HG03342 (cell line): ENCODE data around the gene CHI3L1.

ENCODE experiments used
- ATAC-seq: cut with Tn5 transposase; IDR thresholded peaks from one replicate; pipeline ENCODE4 v1.9.1; 2021; ENCODE audit warnings: mild to moderate bottlenecking, moderate library complexity; ENCODE audit not compliant: unreplicated experiment

Gene CHI3L1

DNA sequence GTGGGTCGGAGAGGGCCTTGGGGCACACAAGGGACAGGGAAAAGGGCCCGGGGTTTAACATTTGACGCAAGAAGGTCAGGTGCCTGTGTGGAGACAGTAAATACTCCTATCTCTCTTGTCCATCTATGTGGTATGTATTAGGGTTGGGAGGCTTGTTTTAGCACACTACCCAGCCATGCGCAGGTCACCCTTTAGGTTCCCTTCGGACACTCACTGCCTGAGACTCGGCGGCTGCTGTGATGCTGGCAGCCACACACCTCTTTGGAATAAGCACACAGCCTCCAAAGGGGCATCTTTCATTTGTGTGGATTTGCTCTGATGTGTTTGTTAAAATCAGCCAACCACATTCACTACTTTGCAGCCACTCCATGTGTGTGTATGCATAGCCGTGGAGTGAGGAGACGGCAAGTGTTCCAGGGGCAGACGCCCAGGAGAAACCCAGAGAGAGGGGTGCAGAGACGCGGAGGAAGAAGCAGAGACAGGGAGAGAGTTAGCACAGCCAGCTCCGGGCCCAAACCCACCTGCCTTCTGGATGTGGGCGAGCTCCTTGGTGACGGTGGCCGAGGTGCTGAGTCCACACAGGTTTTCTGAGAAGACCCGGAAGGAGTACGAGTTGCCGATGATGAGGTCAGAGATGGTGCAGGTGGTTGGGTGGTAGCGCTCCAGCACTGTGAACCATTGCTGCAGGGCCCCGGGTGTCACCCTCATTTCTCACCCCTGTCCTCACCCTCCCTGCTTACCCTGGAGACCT is 16.6 kb downstream of the CHI3L1 start:
- ATAC-seq: no peak

DNA sequence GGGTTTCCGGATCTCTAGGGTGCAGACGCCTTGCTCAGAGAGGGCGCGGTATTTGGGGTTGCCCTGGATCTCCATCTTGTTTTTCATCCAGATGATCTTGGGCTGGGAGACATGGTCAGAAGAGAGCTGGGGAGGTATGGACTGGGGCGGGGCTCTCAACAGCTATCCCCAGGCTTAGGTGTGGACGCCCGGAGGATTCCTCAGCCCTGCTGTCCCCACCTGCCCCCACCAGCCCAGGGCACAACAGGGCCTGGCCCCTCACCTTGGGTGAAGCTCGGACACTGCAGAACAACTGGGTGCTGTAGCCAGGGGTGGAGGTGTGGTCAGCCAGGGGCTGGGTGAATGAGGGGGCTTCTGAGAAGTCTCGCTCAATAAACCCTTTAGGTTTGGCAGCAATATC is 17.5 kb downstream of the CHI3L1 start:
- ATAC-seq: no peak

DNA sequence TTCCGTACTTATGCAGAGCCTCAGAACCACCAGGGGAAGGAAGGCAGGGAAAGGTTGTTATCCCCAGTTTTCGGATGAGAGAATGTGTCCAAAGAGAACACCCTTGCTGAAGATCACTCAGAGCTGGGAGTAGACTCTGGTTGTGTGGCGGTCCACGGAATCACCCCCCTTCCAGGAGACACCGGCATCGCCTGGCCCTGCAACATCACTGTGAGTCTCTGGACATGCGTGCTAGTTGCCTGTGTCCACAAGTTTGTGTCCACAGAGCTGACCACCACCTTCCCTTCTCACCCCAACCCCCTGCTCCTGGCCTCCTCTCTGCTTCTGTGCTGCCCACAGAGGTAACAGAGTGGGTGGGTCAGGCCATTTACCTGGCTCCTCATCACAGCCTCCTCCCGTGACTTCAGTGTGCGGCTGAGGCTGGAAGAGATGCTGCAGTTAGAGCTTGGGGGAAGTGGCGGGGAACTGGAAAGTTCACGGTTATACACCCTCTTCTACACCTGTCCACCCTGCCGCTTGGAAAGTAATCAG is 18.2 kb downstream of the CHI3L1 start:
- no peak for ATAC-seq

DNA sequence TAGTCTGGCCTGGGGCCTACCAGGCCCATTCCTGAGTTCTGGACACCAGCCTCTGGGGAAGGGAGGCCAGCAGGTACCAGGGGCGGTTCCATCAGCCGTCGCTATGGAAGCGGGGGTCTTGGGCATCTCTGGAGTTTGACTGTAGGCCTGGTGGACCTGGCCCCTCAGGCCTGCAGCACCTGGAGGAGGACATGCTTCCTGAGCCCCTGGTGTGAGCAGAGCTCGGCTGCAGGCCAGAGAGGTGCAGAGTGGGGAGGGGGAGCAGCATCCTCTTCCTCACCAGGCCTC is 18.6 kb downstream of the CHI3L1 start:
- no peak for ATAC-seq

DNA sequence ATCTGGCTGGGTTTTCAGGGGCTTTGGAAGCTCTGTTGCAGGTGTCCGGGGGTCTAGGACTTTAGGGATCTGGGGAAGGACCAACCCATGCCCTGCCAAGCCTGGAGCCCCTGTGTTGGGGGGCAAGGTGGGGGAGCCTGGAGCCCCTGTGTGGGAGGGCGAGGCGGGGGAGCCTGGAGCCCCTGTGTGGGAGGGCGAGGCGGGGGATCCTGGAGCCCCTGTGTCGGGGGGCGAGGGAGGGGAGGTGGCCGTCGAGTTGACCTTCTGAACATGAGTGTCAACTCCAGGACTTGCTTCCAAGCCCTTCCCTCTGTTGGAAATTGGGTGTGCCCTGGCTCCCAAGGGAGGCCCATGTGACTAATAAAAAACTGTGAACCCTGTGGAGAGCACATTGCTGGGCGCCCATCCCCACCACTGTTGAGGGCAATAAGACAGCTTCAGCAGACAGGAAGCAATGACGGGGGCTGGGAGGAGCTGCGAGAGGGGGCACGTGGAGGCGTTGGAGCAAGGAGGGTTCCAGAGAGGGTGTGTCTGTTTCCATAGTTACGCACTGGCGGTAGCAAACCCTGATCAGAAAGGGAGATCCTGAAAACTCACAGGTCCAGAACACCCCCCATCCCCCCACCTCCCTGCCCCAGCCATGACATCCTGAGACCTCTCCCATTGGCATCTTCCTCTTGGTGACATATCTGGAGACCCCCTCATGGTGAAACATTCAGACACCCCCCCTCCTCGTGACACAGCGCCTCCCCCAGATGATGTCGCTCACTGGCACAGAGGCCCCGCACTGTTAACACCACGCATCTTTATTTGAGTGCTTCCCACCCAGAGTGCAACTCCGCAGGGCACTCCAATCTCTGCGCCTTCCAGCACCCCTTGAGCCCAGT is 19.2 kb downstream of the CHI3L1 start:
- ATAC-seq: no peak

DNA sequence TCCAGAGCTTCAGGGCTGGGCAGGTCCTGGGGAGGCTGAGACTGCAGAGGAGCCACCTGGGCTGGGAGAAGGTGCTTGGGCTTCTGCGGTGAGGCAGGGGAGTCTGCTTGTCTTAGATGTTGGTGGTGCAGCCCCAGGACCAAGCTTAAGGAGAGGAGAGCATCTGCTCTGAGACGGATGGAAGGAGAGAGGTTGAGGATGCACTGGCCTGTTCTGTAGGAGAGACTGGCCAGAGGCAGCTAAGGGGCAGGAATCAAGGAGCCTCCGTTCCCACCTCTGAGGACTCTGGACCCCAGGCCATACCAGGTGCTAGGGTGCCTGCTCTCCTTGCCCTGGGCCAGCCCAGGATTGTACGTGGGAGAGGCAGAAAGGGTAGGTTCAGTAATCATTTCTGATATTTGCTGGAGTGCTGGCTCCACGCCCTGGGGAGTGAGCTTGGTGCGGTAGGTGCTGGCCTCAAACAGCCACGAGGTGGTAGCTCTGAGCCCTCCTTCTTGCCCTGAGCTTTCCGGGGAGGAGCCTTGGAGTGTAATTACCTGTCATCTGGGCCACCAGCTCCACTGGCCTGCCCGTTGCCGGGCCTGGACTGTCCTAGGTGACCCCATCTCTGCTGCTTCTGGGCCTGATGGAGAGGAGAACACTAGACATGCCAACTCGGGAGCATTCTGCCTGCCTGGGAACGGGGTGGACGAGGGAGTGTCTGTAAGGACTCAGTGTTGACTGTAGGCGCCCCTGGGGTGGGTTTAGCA is 20.1 kb downstream of the CHI3L1 start:
- no peak for ATAC-seq

DNA sequence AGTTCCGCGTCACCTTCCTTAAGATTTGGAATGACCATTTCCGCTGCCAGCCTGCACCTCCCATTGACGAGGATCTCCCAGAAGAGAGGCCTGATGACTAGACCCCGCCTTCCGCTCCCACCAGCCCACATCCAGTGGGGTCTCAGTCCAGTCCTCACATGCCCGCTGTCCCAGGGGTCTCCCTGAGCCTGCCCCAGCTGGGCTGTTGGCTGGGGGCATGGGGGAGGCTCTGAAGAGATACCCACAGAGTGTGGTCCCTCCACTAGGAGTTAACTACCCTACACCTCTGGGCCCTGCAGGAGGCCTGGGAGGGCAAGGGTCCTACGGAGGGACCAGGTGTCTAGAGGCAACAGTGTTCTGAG is 20.7 kb downstream of the CHI3L1 start:
- no peak for ATAC-seq

DNA sequence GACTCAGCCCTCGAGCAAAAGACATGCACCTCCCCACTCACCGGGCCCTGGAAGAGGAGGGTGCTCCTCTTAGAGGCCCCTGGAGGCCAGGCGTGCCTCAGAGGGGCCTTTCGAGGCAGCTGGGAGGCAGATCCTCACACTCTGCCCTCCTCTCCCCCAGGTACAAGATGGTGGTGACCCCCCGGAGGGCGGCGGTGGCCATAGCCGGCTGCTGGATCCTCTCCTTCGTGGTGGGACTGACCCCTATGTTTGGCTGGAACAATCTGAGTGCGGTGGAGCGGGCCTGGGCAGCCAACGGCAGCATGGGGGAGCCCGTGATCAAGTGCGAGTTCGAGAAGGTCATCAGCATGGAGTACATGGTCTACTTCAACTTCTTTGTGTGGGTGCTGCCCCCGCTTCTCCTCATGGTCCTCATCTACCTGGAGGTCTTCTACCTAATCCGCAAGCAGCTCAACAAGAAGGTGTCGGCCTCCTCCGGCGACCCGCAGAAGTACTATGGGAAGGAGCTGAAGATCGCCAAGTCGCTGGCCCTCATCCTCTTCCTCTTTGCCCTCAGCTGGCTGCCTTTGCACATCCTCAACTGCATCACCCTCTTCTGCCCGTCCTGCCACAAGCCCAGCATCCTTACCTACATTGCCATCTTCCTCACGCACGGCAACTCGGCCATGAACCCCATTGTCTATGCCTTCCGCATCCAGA is 21.3 kb downstream of the CHI3L1 start:
- no peak for ATAC-seq

DNA sequence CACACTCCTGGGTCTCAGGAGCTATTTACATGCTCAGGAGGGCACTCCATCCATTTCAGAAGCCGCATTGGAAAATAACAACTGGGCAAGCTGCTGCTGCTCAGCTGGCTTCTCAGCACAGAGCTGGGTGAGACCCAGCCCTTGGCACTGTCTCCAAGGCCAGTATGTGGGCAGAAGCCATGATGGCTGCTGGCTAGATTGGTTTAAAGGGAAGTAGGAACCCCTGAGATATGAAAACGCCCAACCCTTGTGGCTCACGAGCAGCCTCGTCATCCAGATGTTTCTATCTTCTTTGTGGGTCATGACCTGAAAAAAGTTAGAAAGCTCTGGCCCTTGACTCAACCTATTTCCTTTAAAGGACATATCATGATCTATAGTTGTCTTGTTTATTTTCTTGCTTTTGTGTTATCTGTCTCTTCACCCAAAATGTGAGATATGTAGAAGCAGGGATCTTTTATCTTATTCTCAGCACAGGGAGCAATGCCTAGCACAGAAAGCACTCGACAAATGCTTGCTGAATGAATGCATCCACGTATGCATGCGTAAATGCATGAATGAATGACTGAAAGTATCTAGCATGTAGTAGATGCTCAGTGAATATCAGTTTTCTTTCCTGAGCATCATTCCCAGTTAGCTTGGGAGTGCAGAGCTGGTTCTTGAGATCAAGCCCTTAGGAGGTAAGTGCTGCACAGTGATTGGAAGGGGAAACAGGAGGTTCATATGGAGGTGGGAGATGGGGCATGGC is 22.4 kb downstream of the CHI3L1 start:
- ATAC-seq: no peak

DNA sequence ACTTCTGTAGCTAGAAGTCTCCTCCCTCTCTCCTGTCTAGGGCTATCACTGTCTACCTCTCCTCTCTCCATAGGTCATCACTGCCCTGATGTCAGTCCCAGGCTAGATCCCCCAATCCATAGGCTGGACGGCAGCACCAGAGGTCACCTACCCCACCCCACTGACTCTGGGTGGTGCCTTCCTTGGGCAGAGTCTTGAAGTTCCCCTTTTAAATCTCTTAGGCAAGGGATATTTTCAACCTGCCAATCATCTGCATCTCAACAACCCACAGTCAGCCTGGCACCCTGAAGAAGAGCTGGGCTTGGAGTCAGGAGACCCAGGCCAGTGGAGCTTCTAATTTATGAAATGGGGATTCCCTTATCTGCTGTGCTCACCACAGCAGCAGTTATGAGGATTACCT is 24.1 kb downstream of the CHI3L1 start:
- no peak for ATAC-seq

DNA sequence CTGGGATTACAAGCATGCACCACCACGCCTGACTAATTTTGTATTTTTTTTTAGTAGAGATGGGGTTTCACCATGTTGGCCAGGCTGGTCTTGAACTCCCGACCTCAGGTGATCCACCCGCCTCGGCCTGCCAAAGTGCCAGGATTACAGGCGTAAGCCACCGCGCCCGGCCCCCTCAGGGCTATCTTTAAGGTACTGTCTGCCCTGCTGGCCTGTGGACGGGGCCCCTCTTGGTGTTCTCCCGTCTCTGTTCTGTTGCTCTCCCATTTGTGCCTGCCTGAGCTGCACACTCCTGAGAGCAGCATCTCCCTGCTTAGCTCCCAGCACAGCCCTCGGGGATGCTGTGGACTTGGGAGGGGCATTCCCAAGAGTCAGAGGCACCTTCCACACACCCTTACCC is 24.8 kb downstream of the CHI3L1 start:
- ATAC-seq: no peak

DNA sequence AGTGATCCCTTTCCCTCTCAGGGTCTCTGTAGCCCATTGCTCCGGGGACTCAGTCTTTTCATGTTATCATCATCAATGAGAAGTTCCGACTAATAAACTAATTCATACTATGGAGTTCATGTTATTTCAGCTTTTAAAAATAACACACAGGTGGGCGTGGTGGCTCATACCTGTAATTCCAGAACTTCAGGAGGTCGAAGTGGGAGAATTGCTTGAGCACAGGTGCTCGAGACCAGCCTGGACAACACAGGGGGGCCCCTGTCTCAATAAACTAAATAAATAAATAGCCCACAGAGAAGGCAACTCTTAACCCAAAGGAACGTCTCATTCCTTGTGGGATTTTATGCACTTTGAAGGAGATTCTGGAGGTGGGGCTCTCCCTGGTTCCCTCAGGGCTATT is 25.3 kb downstream of the CHI3L1 start:
- ATAC-seq: no peak

DNA sequence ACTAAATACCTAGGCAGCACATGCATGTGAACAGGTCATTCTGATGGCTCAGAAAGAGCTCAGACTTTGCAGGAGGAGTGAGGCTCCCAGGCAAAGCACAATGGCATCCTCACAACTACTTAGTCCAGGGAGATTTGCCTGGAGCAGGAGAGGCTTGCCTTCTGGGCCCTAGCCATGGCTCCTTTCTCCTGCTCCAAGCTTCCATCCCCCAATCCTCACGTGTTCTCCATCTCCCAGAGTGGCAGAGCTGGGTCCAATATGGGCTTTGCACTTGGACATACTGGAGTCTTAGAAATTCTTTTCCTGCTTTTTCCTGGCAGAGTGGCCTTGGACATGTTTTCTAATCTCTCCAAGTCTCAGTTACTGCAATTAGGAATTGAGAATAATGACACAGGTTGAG is 26.7 kb downstream of the CHI3L1 start:
- no peak for ATAC-seq

DNA sequence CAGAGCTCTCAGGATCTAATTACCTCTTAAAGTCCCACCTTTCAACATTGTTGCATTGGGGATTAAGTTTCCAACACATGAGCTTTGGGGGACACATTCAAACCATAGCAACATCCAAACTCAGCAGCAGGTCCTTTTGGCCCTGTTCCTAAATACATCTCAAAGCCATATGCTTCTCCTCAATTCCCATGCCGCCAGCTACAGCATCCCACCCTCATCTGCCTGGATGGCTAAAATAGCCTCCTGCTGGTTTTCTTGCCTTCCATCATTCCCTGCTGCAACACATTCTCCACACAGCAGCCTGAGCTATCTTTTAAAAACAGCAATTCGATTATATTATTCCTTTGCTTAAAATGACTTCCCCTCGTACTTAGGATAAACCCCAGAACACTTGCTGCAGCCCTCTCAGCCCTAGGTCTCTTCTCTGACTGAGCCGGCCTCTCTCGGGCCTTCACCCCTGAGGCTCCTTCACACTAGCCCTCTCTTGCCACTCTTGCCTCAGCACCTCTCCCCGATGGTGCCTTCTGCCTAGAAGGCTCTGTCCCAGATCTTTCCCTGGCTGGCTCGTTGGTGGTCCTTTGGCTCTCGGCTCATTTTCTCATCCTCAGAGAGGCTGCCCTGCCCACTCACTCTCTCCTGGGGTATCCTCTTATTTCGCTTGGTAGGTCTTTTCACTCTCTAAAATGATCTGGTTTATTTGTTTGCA is 27.4 kb downstream of the CHI3L1 start:
- ATAC-seq: no peak

DNA sequence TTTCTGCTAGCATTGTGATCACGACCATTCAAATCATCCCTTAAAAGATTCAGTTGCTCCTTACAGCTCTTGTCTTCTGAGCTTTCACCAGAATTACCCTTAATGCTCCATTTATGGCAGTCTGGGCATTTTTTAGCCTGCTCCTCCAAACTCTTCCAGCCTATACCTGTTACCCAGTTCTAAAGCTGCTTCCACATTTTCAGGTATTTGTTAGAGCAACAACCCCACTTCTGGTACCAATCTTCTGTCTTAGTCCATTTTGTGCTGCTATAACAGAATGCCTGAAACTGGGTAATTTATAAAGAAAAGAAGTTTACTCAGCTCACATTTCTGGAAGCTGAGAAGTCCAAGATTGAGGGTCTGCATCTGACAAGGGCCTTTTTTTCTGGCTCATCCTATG is 28.1 kb downstream of the CHI3L1 start:
- no peak for ATAC-seq

DNA sequence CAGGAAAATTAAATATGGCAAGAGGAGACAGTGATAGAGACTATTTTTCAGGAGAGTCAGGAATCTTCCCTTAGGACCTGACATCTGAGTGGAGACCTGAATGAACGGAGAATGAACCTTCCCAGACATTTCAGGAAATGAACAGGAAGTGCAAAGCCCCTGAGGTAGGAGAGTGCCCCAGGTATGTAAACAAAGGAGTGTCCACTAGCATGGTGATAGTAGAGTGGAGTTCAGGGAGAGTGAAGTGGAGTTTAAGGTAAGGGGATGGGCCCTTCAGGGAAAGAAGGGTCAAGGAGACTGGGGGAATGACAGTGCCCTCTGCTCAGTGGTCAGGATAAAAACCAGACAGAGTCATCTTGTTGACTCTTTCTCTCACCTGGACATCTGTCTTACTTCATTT is 30.2 kb downstream of the CHI3L1 start:
- no peak for ATAC-seq

DNA sequence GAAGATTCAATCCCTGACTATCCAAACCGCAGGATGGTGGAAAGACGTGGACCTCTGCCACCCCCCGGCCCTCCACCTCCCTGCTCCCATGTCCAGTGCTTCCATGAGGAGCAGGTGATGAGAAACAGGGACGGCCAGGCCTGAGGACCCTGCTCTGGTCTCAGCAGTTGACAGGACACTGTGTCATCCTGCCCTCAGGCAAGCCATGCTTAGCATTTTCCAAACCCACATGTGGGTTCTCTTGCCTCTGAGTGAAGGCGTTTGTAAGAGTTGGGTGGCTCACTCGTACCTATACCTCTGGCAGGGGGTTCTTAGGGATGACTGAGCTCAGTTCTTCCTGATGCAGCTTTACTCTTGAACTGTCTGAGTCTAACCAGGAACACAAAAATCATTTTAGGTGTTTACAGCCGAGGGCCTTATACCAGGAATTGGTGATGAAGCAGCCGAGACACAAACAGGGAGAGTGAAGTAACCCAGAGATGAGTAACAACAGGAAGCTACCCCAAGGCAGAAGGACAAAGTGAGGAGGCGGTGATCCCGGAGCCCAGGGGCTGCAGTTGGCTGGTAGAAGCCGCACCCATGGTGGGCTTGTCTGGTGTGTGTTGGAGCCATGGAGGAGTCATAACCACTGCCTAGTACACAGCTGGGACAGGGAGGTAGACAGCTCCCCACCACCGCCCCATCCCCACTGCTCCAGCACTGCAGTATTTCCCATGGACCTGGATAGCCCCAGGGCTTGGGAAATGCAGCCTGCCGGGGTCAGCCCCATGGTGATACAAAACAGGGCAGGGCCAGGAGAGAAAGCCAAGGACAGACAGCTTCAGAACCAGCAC is 32.3 kb downstream of the CHI3L1 start:
- ATAC-seq: no peak

DNA sequence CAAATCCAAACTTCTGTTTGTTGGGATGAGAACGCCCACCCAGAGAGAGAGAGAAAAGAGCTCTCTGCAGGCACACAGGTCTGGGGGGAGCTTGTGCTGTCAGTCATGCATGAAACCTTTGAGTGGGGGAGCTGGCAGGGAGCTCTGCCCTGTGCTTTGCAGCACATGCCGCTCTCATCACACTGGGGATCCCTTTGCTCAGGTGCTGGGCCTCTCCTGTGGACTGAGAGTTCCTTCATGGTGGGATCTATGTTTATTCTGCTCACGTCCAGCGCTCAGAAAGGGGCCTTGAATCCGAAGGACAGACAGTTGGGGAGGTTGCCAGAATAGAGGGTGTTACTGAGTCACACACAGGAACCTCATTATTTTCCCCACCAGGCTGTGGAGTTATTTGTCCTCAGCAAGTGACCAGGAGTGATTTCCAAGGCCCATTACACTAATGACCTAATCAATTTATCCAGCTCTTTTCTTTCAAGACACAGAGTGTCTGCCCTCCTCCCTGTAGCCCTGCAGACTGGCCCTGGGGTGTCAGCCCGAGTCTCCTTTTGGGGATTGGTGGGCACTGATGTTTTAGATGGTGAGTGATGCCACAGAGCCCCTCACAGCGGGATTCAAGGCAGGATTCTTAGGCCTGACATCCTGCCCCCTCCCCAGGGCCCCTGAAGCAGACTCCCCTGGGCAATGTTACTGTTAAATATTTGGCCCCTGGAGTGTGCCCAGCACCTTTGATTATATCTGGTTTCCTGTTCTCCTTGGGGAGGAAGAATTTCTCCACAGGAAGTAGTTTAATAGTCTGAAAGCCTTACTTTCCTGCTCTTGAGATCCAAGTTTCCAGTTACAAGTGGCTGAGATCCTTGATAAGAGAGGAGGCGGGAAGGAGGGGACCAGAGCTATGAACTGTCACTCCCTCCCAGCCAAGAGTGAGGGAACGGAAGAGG is 33.2 kb downstream of the CHI3L1 start:
- no peak for ATAC-seq
